GM23338 (cell line): ENCODE results near the gene F2. TPM values are rescaled to one million over a fixed set of nuclear protein-coding genes. Genes with fewer than 3 reads are reported as not detected.
A peak's percentile ranks its signal among the peaks of the same experiment; 100 is the strongest.

Source experiments
- ATAC-seq: fragments of 200-7000 bp; cut with Tn5 transposase; 3 replicates; pipeline ENCODE4 v1.9.1; 2020
- DNase-seq: peaks from one replicate; pipeline ENCODE4 v3.0.0-alpha.2; 2015; ENCODE audit warnings: low spot score
- H2AFZ ChIP-seq: fragments of 200-600 bp; sonication (generic); 2 replicates; pipeline ENCODE4 v1.8.0; 2016; ENCODE audit warnings: antibody characterized with exemption, mild to moderate bottlenecking, moderate library complexity
- H3F3A ChIP-seq: fragments of 200-600 bp; sonication (generic); replicated peaks from 2 replicates; pipeline ENCODE4 v1.8.0; 2017; ENCODE audit warnings: antibody characterized with exemption, mixed run types, low read depth
- H3K27ac ChIP-seq: fragments of 200-600 bp; sonication (generic); 2 replicates; pipeline ENCODE4 v1.6.1; 2016; ENCODE audit warnings: low read depth
- H3K27me3 ChIP-seq: fragments of 200-600 bp; sonication (generic); 2 replicates; pipeline ENCODE4 v1.8.0; 2016; ENCODE audit warnings: mild to moderate bottlenecking, mixed run types, moderate library complexity; ENCODE audit not compliant: insufficient read depth
- H3K36me3 ChIP-seq: fragments of 200-600 bp; sonication (generic); 2 replicates; pipeline ENCODE4 v1.8.0; 2016; ENCODE audit warnings: mild to moderate bottlenecking; ENCODE audit not compliant: insufficient read depth
- H3K4me1 ChIP-seq: fragments of 200-600 bp; sonication (generic); 2 replicates; pipeline ENCODE4 v1.8.0; 2016; ENCODE audit warnings: mild to moderate bottlenecking, moderate library complexity; ENCODE audit not compliant: insufficient read depth
- H3K4me2 ChIP-seq: fragments of 200-600 bp; sonication (generic); 2 replicates; pipeline ENCODE4 v1.7.1; 2017; ENCODE audit warnings: mixed run types
- H3K4me3 ChIP-seq: fragments of 200-600 bp; sonication (generic); 2 replicates; pipeline ENCODE4 v1.6.1; 2016; ENCODE audit warnings: mixed run types
- H3K79me2 ChIP-seq: fragments of 200-600 bp; sonication (generic); replicated peaks from 2 replicates; pipeline ENCODE4 v1.8.0; 2017; ENCODE audit warnings: mild to moderate bottlenecking; ENCODE audit not compliant: insufficient read depth
- H3K9me2 ChIP-seq: fragments of 200-600 bp; sonication (generic); 2 replicates; pipeline ENCODE4 v1.8.0; 2017; ENCODE audit not compliant: insufficient read depth
- H4K20me1 ChIP-seq: fragments of 200-600 bp; sonication (generic); replicated peaks from 2 replicates; pipeline ENCODE4 v1.8.0; 2017; ENCODE audit warnings: mild to moderate bottlenecking; ENCODE audit not compliant: insufficient read depth
- H3K27ac Mint-ChIP-seq: 2 replicates; pipeline ENCODE4 v1.8.0; 2020; ENCODE audit warnings: inconsistent platforms, mild to moderate bottlenecking, moderate library complexity, mixed read lengths
- H3K27me3 Mint-ChIP-seq: 3 replicates; pipeline ENCODE4 v1.8.0; 2022; ENCODE audit warnings: low read depth, mild to moderate bottlenecking, moderate library complexity, mixed read lengths, inconsistent platforms; ENCODE audit not compliant: insufficient read depth, poor library complexity
- H3K36me3 Mint-ChIP-seq: 3 replicates; pipeline ENCODE4 v1.8.0; 2021; ENCODE audit warnings: low read depth, mild to moderate bottlenecking, inconsistent platforms, moderate library complexity, mixed read lengths
- H3K4me1 Mint-ChIP-seq: 3 replicates; pipeline ENCODE4 v1.8.0; 2020; ENCODE audit warnings: mild to moderate bottlenecking, inconsistent platforms, mixed read lengths
- H3K4me3 Mint-ChIP-seq: 3 replicates; pipeline ENCODE4 v1.8.0; 2021; ENCODE audit warnings: moderate library complexity, mild to moderate bottlenecking, inconsistent platforms, mixed read lengths
- H3K9me3 Mint-ChIP-seq: 3 replicates; pipeline ENCODE4 v1.8.0; 2020; ENCODE audit warnings: moderate library complexity, mild to moderate bottlenecking, inconsistent platforms, mixed read lengths
- JUNB ChIP-seq: IDR thresholded peaks from one replicate; pipeline ENCODE4 v1.6.1; 2016; ENCODE audit warnings: antibody characterized with exemption; ENCODE audit not compliant: unreplicated experiment
- NANOG ChIP-seq: IDR thresholded peaks from 2 replicates; pipeline ENCODE4 v1.6.1; 2016; ENCODE audit warnings: antibody characterized with exemption, borderline replicate concordance
- POLR2AphosphoS5 ChIP-seq: IDR thresholded peaks from 2 replicates; pipeline ENCODE4 v1.6.1; 2016; ENCODE audit warnings: antibody characterized with exemption, low read depth
- STAT1 ChIP-seq: IDR thresholded peaks from one replicate; pipeline ENCODE4 v1.6.1; 2016; ENCODE audit warnings: antibody characterized with exemption; ENCODE audit not compliant: unreplicated experiment
- ZNF331 ChIP-seq: fragments of 250-450 bp; sonication (Bioruptor Pico); IDR thresholded peaks from 2 replicates; pipeline ENCODE4 v1.5.0; 2020; ENCODE audit warnings: low read depth, mild to moderate bottlenecking, moderate library complexity
- polyA plus RNA-seq: library from polyadenylated mRNA; unstranded; fragments of >200 nt; fragmentation: Nextera tagmentation; extraction: Ambion mirVana; gene quantifications from 2 replicates; pipeline ENCODE4 v1.2.1, GENCODE V29; 2016
- total RNA-seq: library from RNA; depleted of rRNA; stranded (reverse); fragments of >200 nt; shearing (Covaris generic); gene quantifications from 2 replicates; pipeline ENCODE4 v1.2.3, GENCODE V29; 2014
- TF ChIP-seq, protein P1 (sequence below): IDR thresholded peaks from one replicate; pipeline ENCODE4 v1.6.1; 2018; ENCODE audit warnings: antibody characterized with exemption; ENCODE audit not compliant: unreplicated experiment
- TF ChIP-seq, protein P2 (sequence below), 2 experiments: fragments of 200-600 bp in 1 of 2; sonication (generic) in 1 of 2; conservative IDR thresholded peaks; 2 replicates each; pipeline versions ENCODE4 v1.5.1 to v1.6.1; 2016 to 2017; ENCODE audit warnings: antibody characterized with exemption in 2 of 2, low read depth in 2 of 2, mild to moderate bottlenecking in 2 of 2, moderate library complexity in 1 of 2
- TF ChIP-seq, protein P3 (sequence below): IDR thresholded peaks from 2 replicates; pipeline ENCODE4 v1.6.1; 2016; ENCODE audit warnings: antibody characterized with exemption

The F2 gene
- total and polyA plus RNA-seq, 2 experiments from 2014 or later: 0.21 TPM; not detected in 1

DNA sequence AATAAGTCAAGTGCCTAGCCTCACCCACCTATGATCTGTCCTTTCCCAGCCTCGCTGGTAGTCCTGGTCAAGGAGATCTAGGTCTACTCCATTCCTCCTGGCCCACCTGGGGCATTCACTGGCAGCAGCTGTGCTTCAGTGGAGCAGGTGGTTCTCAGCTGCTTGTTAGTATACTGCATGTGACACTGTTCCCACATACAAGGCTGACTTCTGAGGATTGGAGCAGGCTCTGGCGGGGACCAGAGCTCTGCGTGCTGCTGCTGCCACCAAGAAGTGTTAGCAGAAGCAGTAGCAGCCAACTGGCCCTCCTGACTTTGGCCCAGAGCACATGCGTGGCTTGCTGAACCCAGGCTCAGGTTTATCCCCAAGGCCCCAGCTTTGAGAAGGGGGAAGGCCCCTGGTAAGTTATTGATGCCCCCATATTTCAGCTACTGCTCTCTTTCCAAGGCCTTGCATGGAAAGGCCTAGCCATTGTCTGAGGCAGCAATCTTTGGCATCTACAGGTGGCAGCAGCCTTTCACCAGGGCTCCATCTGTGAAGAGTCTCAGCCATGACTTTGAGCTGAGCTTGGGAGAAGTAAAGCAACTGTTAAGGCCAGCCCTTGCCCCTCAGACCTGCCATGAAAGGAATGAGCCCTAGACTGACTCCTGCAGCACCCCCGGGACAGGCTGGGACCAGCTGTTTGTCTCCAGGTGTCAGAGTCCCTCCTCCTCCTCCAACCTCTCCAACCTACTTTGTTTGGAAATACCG lies 45.1 kb upstream of the F2 start:
- TF ChIP-seq, protein P1, sequence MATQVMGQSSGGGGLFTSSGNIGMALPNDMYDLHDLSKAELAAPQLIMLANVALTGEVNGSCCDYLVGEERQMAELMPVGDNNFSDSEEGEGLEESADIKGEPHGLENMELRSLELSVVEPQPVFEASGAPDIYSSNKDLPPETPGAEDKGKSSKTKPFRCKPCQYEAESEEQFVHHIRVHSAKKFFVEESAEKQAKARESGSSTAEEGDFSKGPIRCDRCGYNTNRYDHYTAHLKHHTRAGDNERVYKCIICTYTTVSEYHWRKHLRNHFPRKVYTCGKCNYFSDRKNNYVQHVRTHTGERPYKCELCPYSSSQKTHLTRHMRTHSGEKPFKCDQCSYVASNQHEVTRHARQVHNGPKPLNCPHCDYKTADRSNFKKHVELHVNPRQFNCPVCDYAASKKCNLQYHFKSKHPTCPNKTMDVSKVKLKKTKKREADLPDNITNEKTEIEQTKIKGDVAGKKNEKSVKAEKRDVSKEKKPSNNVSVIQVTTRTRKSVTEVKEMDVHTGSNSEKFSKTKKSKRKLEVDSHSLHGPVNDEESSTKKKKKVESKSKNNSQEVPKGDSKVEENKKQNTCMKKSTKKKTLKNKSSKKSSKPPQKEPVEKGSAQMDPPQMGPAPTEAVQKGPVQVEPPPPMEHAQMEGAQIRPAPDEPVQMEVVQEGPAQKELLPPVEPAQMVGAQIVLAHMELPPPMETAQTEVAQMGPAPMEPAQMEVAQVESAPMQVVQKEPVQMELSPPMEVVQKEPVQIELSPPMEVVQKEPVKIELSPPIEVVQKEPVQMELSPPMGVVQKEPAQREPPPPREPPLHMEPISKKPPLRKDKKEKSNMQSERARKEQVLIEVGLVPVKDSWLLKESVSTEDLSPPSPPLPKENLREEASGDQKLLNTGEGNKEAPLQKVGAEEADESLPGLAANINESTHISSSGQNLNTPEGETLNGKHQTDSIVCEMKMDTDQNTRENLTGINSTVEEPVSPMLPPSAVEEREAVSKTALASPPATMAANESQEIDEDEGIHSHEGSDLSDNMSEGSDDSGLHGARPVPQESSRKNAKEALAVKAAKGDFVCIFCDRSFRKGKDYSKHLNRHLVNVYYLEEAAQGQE: no peak
- TF ChIP-seq, protein P2, sequence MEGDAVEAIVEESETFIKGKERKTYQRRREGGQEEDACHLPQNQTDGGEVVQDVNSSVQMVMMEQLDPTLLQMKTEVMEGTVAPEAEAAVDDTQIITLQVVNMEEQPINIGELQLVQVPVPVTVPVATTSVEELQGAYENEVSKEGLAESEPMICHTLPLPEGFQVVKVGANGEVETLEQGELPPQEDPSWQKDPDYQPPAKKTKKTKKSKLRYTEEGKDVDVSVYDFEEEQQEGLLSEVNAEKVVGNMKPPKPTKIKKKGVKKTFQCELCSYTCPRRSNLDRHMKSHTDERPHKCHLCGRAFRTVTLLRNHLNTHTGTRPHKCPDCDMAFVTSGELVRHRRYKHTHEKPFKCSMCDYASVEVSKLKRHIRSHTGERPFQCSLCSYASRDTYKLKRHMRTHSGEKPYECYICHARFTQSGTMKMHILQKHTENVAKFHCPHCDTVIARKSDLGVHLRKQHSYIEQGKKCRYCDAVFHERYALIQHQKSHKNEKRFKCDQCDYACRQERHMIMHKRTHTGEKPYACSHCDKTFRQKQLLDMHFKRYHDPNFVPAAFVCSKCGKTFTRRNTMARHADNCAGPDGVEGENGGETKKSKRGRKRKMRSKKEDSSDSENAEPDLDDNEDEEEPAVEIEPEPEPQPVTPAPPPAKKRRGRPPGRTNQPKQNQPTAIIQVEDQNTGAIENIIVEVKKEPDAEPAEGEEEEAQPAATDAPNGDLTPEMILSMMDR (conservative IDR thresholded peaks at IDR 0.05; ENCODE audit: low read depth in 2 of 2): no peak
- TF ChIP-seq, protein P3, sequence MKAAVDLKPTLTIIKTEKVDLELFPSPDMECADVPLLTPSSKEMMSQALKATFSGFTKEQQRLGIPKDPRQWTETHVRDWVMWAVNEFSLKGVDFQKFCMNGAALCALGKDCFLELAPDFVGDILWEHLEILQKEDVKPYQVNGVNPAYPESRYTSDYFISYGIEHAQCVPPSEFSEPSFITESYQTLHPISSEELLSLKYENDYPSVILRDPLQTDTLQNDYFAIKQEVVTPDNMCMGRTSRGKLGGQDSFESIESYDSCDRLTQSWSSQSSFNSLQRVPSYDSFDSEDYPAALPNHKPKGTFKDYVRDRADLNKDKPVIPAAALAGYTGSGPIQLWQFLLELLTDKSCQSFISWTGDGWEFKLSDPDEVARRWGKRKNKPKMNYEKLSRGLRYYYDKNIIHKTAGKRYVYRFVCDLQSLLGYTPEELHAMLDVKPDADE: no peak
- TF ChIP-seq NANOG: no peak
- TF ChIP-seq STAT1: no peak
- TF ChIP-seq JUNB: no peak
- TF ChIP-seq ZNF331 (CRISPR knock-in tag): no peak
- no peak for TF ChIP-seq POLR2AphosphoS5
- no peaks in the 10 kb centered on the region for H3K9me2 ChIP-seq
- no peaks in the 10 kb centered on the region for H3K27me3 ChIP-seq
- Mint-ChIP-seq H3K9me3 (no peaks in the 10 kb centered on the region), H3K27ac (peak overlapping the region; percentile 91), H3K36me3 (peaks cover 30% of the 10 kb centered on the region), H3K27me3 (peaks cover 10% of the 10 kb centered on the region), H3K4me1 (peaks cover 20% of the 10 kb centered on the region), H3K4me3 (no peak overlapping the region)
- peaks cover 15% of the 10 kb centered on the region; the same call in 1 of the 2 replicates for H3K36me3 ChIP-seq
- H3K4me2 ChIP-seq: peak overlapping the region; percentile 11
- DNase-seq: no peak
- peaks cover 5% of the 10 kb centered on the region; the same call in 1 of the 2 replicates for H3F3A ChIP-seq
- H3K79me2 ChIP-seq: no peaks in the 10 kb centered on the region
- ATAC-seq: no peak
- H3K4me1 ChIP-seq: peaks cover 19% of the 10 kb centered on the region
- no peak overlapping the region for H3K4me3 ChIP-seq
- no peaks in the 10 kb centered on the region for H4K20me1 ChIP-seq
- H2AFZ ChIP-seq: no peak overlapping the region
- peak overlapping the region; percentile 86 for H3K27ac ChIP-seq
